K562 (cell line): ENCODE measurements around the gene CENPH. TPM values are rescaled to one million over a fixed set of nuclear protein-coding genes. Genes with fewer than 3 reads are reported as not detected.

Experiments
- ATF7 ChIP-seq: fragments of 450-650 bp; IDR thresholded peaks from 2 replicates; pipeline ENCODE4 v1.7.1; 2014; ENCODE audit warnings: mild to moderate bottlenecking, moderate library complexity
- BRD4 ChIP-seq: fragments of 200-600 bp; sonication (generic); IDR thresholded peaks from 2 replicates; pipeline ENCODE4 v1.6.1; 2017; ENCODE audit warnings: inconsistent platforms
- BRF2 ChIP-seq: IDR thresholded peaks from 3 replicates; pipeline ENCODE4 v1.6.1; 2011; ENCODE audit warnings: borderline replicate concordance, mild to moderate bottlenecking; ENCODE audit not compliant: insufficient read length, insufficient read depth
- CC2D1A ChIP-seq: fragments of 450-650 bp; IDR thresholded peaks from 2 replicates; pipeline ENCODE4 v1.6.1; 2017; ENCODE audit warnings: mild to moderate bottlenecking
- CSDE1 ChIP-seq, 2 experiments: fragments of 450-650 bp; IDR thresholded peaks; 2 replicates each; pipeline ENCODE4 v1.6.1; 2016; ENCODE audit warnings: mild to moderate bottlenecking in 1 of 2
- ELK1 ChIP-seq: sonication (generic); formaldehyde crosslinking; IDR thresholded peaks from 2 replicates; pipeline ENCODE4 v1.8.1; 2022; ENCODE audit warnings: missing genetic modification reagents
- EP300 ChIP-seq: IDR thresholded peaks from 2 replicates; pipeline ENCODE4 v1.6.1; 2012; ENCODE audit warnings: low read length, improper control_type of control experiment
- EZH2 ChIP-seq: IDR thresholded peaks from 2 replicates; pipeline ENCODE4 v1.6.1; 2012; ENCODE audit warnings: low read depth, mild to moderate bottlenecking, inconsistent platforms, low read length, borderline replicate concordance
- ID3 ChIP-seq, 2 experiments: fragments of 250-450 bp in 1 of 2; fragments of 450-650 bp in 1 of 2; sonication (Bioruptor Pico) in 1 of 2; IDR thresholded peaks; 2 replicates each; pipeline versions ENCODE4 v1.6.1 to v1.8.0; 2016 to 2021; ENCODE audit warnings: mild to moderate bottlenecking in 2 of 2, moderate library complexity in 2 of 2, missing compliant biosample characterization in 1 of 2, missing genetic modification characterization in 1 of 2
- LEF1 ChIP-seq: fragments of 450-650 bp; IDR thresholded peaks from 2 replicates; pipeline ENCODE4 v1.6.1; 2016; ENCODE audit warnings: mild to moderate bottlenecking
- MED1 ChIP-seq: sonication (generic); formaldehyde crosslinking; IDR thresholded peaks from 2 replicates; pipeline ENCODE4 v1.8.1; 2023; ENCODE audit warnings: missing genetic modification reagents, borderline replicate concordance
- PREB ChIP-seq: sonication (generic); formaldehyde crosslinking; IDR thresholded peaks from 2 replicates; pipeline ENCODE4 v1.8.1; 2023; ENCODE audit warnings: mild to moderate bottlenecking, missing genetic modification reagents
- PYGO2 ChIP-seq: fragments of 450-650 bp; IDR thresholded peaks from 2 replicates; pipeline ENCODE4 v1.6.1; 2016; ENCODE audit warnings: mild to moderate bottlenecking, missing genetic modification characterization, moderate library complexity, missing compliant biosample characterization
- RBFOX2 ChIP-seq: fragments of 200-400 bp; formaldehyde crosslinking; IDR thresholded peaks from 2 replicates; pipeline ENCODE4 v1.6.1; 2017; ENCODE audit warnings: low read depth, mild to moderate bottlenecking, low read length, moderate library complexity
- RUNX1 ChIP-seq: sonication (generic); IDR thresholded peaks from 2 replicates; pipeline ENCODE4 v1.6.1; 2016; ENCODE audit warnings: antibody characterized with exemption, low read depth
- SMAD4 ChIP-seq: fragments of 250-450 bp; sonication (Bioruptor Pico); conservative IDR thresholded peaks from 2 replicates; pipeline ENCODE4 v1.8.0; 2021; ENCODE audit warnings: inconsistent platforms, mild to moderate bottlenecking, moderate library complexity
- THRB ChIP-seq: fragments of 450-650 bp; formaldehyde crosslinking; conservative IDR thresholded peaks from 2 replicates; pipeline ENCODE4 v1.4.0; 2022; ENCODE audit warnings: mild to moderate bottlenecking, missing genetic modification characterization
- TSC22D4 ChIP-seq: fragments of 450-650 bp; IDR thresholded peaks from 2 replicates; pipeline ENCODE4 v1.6.1; 2016; ENCODE audit warnings: missing genetic modification characterization, missing biosample characterization, control low read depth
- YBX1 ChIP-seq: fragments of 450-650 bp; IDR thresholded peaks from 2 replicates; pipeline ENCODE4 v1.7.1; 2016; ENCODE audit warnings: mild to moderate bottlenecking
- ZBTB7A ChIP-seq: IDR thresholded peaks from 2 replicates; pipeline ENCODE4 v1.6.1; 2011; ENCODE audit warnings: low read depth, mild to moderate bottlenecking, low read length, moderate library complexity, borderline replicate concordance; ENCODE audit not compliant: control insufficient read depth
- ZNF197 ChIP-seq: fragments of 200-800 bp; sonication (Bioruptor generic); IDR thresholded peaks from 2 replicates; pipeline ENCODE4 v1.6.1; 2016; ENCODE audit warnings: low read depth, missing genetic modification characterization, missing compliant biosample characterization
- ZNF347 ChIP-seq: fragments of 450-650 bp; formaldehyde crosslinking; IDR thresholded peaks from 2 replicates; pipeline ENCODE4 v1.4.0; 2020; ENCODE audit warnings: low read depth, mild to moderate bottlenecking, moderate library complexity
- ZNF780A ChIP-seq: fragments of 250-450 bp; sonication (Bioruptor Pico); IDR thresholded peaks from 2 replicates; pipeline ENCODE4 v1.5.0; 2021; ENCODE audit warnings: mild to moderate bottlenecking
- polyA plus RNA-seq, 8 experiments: library from polyadenylated mRNA; depleted of rRNA in 4 of 8; stranded (reverse) in 5 of 8; unstranded in 3 of 8; fragments of >200 nt; fragmentation: Nextera tagmentation in 2 of 8; fragmentation: Illumina TruSeq in 1 of 8; extraction: Ambion mirVana in 2 of 8; extraction: Trizol in 1 of 8; gene quantifications; 2 replicates each; pipeline versions ENCODE4 v1.2.1 to v1.2.3, GENCODE V29; 2011 to 2014; ENCODE audit warnings: inconsistent platforms in 1 of 8, missing spikeins in 1 of 8
- total RNA-seq, 7 experiments: library from RNA; depleted of rRNA in 6 of 7; stranded (reverse); fragments of >200 nt in 6 of 7; fragmentation: Illumina TruSeq in 2 of 7; extraction: Trizol in 2 of 7; gene quantifications; 2 replicates each; pipeline versions ENCODE4 v1.2.1 to v1.2.3, GENCODE V29; 2011 to 2021; ENCODE audit warnings: low replicate concordance in 1 of 7

Gene CENPH
- total and polyA plus RNA-seq, 9 of the 15 experiments (the other 6 are each of a cell fraction or from before 2014, with no cell fraction given) = 10.5 to 124 (median 74.9) TPM

DNA sequence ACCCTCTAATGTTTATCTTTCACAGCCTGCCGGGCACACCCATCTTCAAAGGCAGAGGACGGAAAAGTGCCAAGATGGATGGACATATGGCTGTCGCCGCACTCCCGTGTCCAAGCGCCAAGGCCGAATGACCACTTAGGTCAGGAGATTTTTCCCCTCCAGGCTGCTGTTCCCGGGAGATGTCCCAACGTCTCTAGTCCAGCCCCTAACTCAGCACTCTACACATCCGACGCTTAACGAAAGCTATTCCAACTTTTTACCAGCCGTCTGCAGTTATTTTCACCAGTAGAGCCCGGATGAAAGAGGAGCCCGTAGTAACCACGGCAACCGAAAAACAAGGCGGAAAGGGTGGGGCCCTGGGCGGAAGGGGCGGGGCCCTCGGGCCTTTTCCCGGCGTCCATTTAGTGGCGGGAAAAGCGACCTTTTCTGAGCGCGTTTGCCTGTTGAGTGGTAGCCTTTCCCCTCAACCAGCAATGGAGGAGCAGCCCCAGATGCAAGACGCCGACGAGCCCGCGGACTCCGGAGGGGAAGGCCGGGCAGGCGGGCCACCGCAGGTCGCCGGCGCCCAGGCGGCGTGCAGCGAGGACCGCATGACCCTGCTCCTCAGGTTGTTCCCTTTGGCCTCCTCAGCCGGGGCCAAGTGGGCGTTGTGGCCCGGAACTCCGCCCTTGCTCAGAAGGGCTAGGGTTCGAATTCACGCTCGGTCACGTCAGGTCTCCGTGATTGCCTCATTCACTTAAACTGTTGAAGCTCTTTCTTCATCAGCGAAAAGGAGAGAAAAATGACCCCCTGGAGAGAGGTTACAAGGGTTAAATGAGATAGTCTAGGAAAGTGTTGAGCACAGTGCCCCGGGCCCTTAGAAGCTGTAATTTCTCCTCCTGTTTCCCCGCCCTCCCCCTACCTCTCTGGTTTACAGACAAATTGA, at the start of gene CENPH (continued):
- TF ChIP-seq CC2D1A = 0 out of 2 replicates have a peak, but pooled peaks have one; percentile 29
- no peak for TF ChIP-seq BRD4
- no peak for TF ChIP-seq THRB (CRISPR knock-in tag)
- TF ChIP-seq RUNX1 = no peak
- TF ChIP-seq ZNF780A (CRISPR knock-in tag) = no peak
- no peak for TF ChIP-seq ELK1 (CRISPR knock-in tag)
- no peak for TF ChIP-seq EP300
- TF ChIP-seq ID3 (CRISPR knock-in tag; IDR thresholded peaks at IDR 0.05) = no peak
- peak; percentile 74; the same call in 1 of the 2 replicates for TF ChIP-seq ID3 (tag; IDR thresholded peaks at IDR 0.05)
- TF ChIP-seq PREB (CRISPR knock-in tag) = peak; percentile 25
- no peak for TF ChIP-seq TSC22D4
- TF ChIP-seq ATF7 = peak; percentile 77
- no peak for TF ChIP-seq PYGO2 (tag)
- no peak for TF ChIP-seq LEF1
- peak in 1 of 2 experiments; percentile 69; a peak in 2 of 4 replicates for TF ChIP-seq CSDE1 (IDR thresholded peaks at IDR 0.05)
- no peak for TF ChIP-seq EZH2
- no peak for TF ChIP-seq ZBTB7A
- no peak for TF ChIP-seq MED1 (CRISPR knock-in tag)
- TF ChIP-seq SMAD4 (CRISPR knock-in tag) = peak; percentile 57; the same call in 1 of the 2 replicates
- TF ChIP-seq RBFOX2 = peak; percentile 99
- no peak for TF ChIP-seq BRF2
- no peak for TF ChIP-seq ZNF197 (CRISPR knock-in tag)
- no peak for TF ChIP-seq ZNF347 (CRISPR knock-in tag)
- TF ChIP-seq YBX1 = no peak
